Activated T-helper 2 cell treated with anti-CD3 and anti-CD28 coated beads, Interferon-gamma antibody, Interleukin-2, Interleukin-4, amounts not matched to agents 10 μg/mL and 5 μg/mL and 100 μg/mL, durations not matched to agents 14 hours and 24 hours and 36 hours (primary cell): Measurements from ENCODE around the gene TNRC6C. TPM values are rescaled to one million over a fixed set of nuclear protein-coding genes. Genes with fewer than 3 reads are reported as not detected.

Source experiments
- DNase-seq: peaks from one replicate; pipeline ENCODE4 v3.0.0; 2021; ENCODE audit warnings: low spot score
- H3K27ac Mint-ChIP-seq: one replicate; pipeline ENCODE4 v1.8.0; 2021; ENCODE audit warnings: mixed read lengths
- H3K27me3 Mint-ChIP-seq: one replicate; pipeline ENCODE4 v1.8.0; 2021; ENCODE audit warnings: low read depth, mixed read lengths
- H3K36me3 Mint-ChIP-seq: one replicate; pipeline ENCODE4 v1.8.0; 2021; ENCODE audit warnings: low read depth, mixed read lengths
- H3K4me1 Mint-ChIP-seq: one replicate; pipeline ENCODE4 v1.8.0; 2021; ENCODE audit warnings: low read depth, mixed read lengths
- H3K4me3 Mint-ChIP-seq: one replicate; pipeline ENCODE4 v1.8.0; 2021; ENCODE audit warnings: low read depth, mild to moderate bottlenecking, moderate library complexity, mixed read lengths
- H3K9me3 Mint-ChIP-seq: one replicate; pipeline ENCODE4 v1.8.0; 2021; ENCODE audit warnings: mixed read lengths
- intact Hi-C: fragments of 100-400 bp; cut with micrococcal nuclease; formaldehyde crosslinking; loops from one replicate; pipeline ENCODE4 v1.15.1; 2023
- total RNA-seq: library from RNA; stranded (reverse); gene quantifications from 2 replicates; pipeline ENCODE4 v1.2.3, GENCODE V29; 2022

TNRC6C gene
- total RNA-seq, 1 donor from 2014 or later = 18.4 TPM

DNA sequence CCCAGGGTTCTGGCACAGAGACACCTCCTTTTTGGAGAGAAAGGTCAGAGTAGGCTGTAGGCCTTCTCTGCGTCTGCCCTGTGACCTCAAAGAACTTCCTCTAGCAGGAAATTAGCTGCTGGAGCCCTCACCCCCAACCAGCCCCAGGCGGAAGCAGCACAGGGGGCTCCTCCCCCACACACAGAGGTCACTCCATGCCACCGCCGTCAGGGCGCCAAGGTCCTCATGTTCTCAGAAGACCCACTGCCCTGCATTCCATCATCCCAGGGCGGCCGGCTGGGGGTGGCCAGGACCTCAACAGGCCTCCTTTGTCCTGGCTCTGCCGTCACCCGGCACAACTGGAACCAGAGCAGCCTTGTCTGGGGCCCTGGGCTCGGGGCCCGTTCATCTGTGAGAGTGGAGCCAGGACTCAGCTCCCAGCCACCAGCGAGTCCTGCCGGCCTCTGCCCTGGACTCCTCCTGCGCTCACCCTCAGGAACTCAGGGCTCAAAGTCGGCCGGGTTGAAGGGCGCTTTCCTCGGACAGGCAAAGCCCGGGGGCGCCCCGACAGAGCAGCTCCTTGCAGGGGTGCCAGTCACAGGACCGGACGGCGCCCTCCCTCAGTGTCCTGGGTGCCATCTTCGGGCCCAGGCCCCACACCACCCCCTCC lies 168.9 kb downstream of the TNRC6C start:
- Mint-ChIP-seq H3K4me1 (peaks cover 40% of the 10 kb centered on the region), H3K9me3 (no peaks in the 10 kb centered on the region), H3K27ac (peak overlapping the region; percentile 86), H3K4me3 (peak overlapping the region; percentile 88), H3K36me3 (peaks cover 45% of the 10 kb centered on the region), H3K27me3 (no peaks in the 10 kb centered on the region)
- intact Hi-C loops = loop anchor here (1.0 to 10.0 kb wide), 3 partner anchors 14 to 1393 kb away; partner anchors contain the start of genes MFSD11 and SRSF2
- DNase-seq = peak; percentile 72

DNA sequence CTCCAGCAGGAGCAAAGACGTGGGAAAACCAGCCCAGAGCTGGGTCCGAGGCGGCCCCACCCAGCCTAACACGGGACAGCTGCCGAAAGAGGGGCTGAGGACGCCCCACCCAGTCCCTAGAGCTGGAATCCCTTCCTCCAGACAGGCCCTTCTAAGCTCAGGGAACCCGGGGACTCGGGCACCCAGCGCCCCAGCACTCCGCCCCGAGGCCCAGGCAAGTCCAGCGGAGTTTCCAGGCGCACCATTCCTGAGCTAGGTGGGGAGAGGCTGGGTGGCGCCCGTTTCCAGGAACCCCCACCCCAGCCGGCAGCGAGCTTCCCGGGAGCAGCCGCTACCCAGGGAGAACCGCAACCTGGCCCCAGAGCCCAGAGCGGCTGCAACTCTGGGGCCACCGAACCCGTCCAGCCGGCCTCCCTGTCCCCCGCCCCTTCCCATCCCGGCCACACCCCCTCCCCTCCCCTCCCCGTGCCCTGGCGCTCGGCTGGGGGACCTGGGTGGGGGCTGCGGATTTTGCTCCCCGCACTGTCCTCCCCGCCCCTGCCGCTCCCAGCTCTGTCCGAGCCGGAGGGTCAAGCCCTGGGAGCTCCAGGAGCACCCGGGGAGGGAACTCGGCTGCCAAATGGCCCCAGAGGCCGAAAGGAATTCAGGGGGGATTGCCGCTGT lies 169.5 kb downstream of the TNRC6C start:
- peaks cover 45% of the 10 kb centered on the region for H3K36me3 Mint-ChIP-seq
- no peaks in the 10 kb centered on the region for H3K27me3 Mint-ChIP-seq
- no peaks in the 10 kb centered on the region for H3K9me3 Mint-ChIP-seq
- DNase-seq = no peak
- peak overlapping the region; percentile 86 for H3K27ac Mint-ChIP-seq
- intact Hi-C loops = loop anchor here (1.0 to 10.0 kb wide), 3 partner anchors 15 to 1393 kb away; partner anchors contain the start of genes MFSD11 and SRSF2
- H3K4me1 Mint-ChIP-seq = peaks cover 37% of the 10 kb centered on the region
- H3K4me3 Mint-ChIP-seq = peak overlapping the region; percentile 88

DNA sequence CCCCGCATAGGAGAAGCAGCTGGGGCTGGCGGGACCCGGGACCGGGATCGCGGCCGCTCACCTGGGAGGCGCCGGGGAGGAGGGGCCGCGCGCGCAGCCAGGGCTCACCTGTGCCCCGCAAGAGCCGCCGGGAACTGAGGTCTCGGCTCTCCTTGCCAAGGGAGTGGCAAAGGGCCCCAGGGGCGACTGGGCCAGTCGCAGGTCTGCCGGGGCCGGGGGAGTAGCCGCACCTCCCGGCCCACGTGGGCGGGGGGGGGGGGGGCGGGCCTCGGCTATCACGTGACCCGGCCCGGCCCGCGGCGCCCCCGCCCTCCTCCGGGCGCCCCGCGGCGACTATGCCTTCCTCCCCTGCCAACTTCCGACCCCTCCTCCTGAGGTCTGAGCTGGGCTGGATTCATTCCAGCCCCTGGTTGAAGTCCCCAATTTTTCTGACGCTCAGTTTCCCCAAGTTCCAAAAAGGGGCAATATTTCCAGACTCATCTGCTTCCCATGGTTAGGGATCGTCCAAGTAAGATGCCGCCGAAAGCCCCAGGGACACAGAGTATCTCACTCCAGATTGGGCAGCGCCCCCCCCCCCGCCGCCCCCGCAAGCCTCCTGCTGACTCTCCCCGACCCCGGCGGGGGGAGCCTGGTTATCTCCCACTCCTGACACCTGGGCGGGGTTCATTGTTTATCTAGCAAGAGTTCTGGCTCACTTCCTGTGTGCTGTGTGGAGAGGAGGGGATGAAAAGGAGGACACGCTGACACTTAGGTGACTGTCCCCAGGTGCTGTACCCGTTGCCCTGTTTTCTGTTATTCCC lies 170.2 kb downstream of the TNRC6C start, which contains the start of gene TMC6:
Gene TMC6, minus strand, starts transcription at position 205 of the 800 bp plus-strand sequence. CDS start 1,923 bp downstream, outside the sequence.
- H3K27ac Mint-ChIP-seq = peak within 1 kb of the TSS; percentile 98
- peak within 1 kb of the TSS; percentile 91 for H3K4me3 Mint-ChIP-seq
- H3K36me3 Mint-ChIP-seq = peaks cover 45% of the 10 kb centered on the region
- DNase-seq = peak; percentile 68
- H3K4me1 Mint-ChIP-seq = peaks cover 37% of the 10 kb centered on the region
- intact Hi-C loops = loop anchor here (1.0 to 10.0 kb wide), 3 partner anchors 12 to 1394 kb away; partner anchors contain the start of genes MFSD11 and SRSF2
- no peaks in the 10 kb centered on the region for H3K9me3 Mint-ChIP-seq
- no peaks in the 10 kb centered on the region for H3K27me3 Mint-ChIP-seq

DNA sequence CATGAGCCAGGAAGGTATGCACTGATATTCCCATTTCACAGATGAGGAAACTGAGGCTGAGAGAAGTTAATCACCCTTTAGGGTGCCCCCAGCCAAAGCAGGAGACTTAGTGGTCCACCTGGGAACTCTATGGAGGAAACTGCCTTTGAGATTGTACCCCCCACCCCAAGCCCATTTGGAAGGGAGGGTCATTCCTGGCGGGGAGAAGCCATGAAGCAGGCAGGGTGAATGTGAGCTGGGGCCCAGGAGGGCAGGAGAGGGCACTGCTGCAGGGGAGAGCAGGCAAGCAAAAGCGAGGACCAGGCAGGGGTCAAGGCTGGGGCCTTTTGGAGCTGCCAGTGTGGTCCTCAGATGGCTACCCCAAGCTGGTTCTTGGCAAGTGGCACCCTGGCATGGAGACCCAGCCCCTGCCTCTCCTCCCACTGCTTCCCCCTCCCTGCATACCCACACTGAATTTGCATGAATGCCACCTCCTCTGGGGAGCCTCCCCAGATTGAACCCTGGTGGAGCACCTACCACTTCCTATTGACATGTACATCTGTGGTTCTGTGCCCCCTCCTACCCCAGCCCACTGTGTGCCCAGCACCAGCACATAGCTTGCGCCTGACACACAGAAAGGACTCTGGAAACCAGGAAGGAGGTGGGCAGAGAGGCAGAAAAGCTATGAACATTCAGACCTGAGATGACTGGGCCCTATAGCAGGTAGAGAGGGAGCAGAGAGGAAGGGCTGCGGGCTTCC lies 171.0 kb downstream of the TNRC6C start:
- H3K27me3 Mint-ChIP-seq = no peaks in the 10 kb centered on the region
- DNase-seq = no peak
- H3K27ac Mint-ChIP-seq = peak overlapping the region; percentile 98
- peaks cover 45% of the 10 kb centered on the region for H3K36me3 Mint-ChIP-seq
- H3K4me3 Mint-ChIP-seq = peak overlapping the region; percentile 91
- H3K9me3 Mint-ChIP-seq = no peaks in the 10 kb centered on the region
- peaks cover 40% of the 10 kb centered on the region for H3K4me1 Mint-ChIP-seq
- intact Hi-C loops = loop anchor here (1.0 to 10.0 kb wide), 6 partner anchors 8 to 1395 kb away; partner anchors contain the start of genes MFSD11 and SRSF2

DNA sequence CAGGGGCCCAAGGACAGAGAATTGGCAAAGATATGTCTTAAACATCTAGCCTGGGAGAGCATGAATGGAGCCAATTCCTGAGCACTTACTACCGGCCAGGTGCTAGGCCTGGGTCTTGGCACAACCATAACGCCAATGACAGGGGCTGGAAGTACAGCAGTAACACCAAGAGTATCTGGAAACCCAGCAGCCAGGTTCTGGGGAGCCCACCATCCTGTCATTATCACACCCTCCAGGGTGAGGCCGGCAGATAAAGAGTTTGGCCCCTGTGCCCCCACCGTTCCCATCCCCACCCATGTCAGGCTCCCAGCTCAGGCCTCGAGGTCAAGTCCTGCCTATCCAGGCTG lies 171.6 kb downstream of the TNRC6C start:
- no peaks in the 10 kb centered on the region for H3K27me3 Mint-ChIP-seq
- no peak for DNase-seq
- H3K4me1 Mint-ChIP-seq = peaks cover 42% of the 10 kb centered on the region
- H3K4me3 Mint-ChIP-seq = peak overlapping the region; percentile 90
- H3K27ac Mint-ChIP-seq = peak overlapping the region; percentile 98
- H3K9me3 Mint-ChIP-seq = no peaks in the 10 kb centered on the region
- H3K36me3 Mint-ChIP-seq = peaks cover 50% of the 10 kb centered on the region
- intact Hi-C loops = loop anchor here (1.0 to 5.0 kb wide), 3 partner anchors 9 to 227 kb away; no protein-coding TSS in a partner anchor

DNA sequence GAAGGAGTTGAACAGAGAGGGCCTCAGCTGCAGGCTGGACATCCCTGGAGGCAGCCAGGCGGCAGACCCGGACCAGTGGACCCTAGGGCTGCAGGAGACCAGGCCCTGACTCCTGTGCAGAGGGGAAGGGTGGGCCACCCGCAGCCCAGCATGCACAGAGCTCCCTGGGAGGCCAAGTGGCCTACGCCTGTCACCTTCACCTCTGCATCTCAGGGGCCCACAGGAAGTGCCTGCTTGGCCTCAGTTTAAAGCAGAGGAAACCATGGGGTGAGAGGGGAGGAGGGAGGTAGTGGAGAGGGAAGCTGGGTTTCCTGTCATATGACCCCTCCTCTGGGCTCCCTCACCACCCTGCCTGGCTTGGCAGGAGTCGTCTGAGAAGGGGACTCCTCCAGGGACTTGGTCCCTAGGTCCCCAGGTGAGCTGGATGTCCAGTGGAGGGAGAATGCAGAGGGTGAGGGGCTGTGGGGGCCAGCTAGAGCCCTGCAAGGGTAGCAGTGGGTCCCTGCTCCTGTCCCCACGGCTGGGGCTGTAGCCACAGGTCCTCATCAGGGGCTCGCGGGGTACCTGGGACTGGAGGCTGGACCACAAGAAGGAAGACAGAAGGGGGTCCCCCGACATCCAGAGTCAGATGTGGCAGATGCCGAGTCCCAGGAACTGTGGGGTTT lies 172.1 kb downstream of the TNRC6C start, which contains the start of gene TMC8:
Gene TMC8, plus strand, starts transcription at position 335 of the 665 bp plus-strand sequence. CDS start 818 bp downstream, outside the sequence.
- Mint-ChIP-seq H3K36me3 (peaks cover 55% of the 10 kb centered on the region), H3K9me3 (no peaks in the 10 kb centered on the region), H3K27me3 (no peaks in the 10 kb centered on the region), H3K4me3 (peak within 1 kb of the TSS; percentile 90), H3K27ac (peak within 1 kb of the TSS; percentile 98), H3K4me1 (peaks cover 43% of the 10 kb centered on the region)
- intact Hi-C loops = loop anchor here (1.0 to 5.0 kb wide), 3 partner anchors 9 to 227 kb away; no protein-coding TSS in a partner anchor
- peak; percentile 81 for DNase-seq

DNA sequence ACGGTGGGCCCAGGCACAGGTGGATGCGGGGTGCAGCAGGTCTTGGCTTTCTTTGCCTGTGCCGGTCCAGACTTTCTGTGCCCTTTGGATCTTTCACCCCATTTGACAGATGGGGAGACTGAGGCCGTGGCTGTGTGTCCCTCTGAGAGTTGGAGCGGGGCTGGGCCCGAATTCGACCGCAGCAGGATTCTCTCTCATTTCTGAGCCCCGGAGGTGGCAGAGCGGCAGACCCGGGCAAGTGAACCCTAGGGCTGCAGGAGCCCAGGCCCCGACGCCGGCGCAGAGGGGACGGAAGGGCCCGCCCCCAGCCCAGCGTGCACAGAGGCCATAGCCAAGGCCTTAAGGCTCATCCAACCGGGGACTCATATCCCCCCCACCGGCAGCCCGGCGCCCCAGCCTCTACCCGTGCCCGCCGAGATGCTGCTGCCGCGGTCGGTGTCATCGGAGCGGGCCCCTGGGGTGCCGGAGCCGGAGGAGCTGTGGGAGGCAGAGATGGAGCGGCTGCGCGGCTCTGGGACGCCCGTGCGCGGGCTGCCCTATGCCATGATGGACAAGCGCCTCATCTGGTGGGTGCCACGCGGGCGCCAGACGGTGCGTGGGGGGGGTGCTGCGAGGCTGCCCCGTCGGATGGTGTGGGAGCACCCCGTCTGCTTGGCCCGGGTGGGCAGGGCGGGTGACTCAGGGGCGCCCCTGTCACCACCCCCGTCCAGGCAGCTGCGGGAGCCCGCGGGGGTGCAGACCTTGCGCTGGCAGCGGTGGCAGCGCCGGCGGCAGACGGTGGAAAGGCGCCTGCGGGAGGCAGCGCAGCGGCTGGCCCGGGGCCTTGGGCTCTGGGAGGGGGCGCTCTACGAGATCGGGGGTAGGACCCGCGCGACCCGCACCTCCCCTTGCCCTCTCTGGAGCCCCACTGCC lies 172.9 kb downstream of the TNRC6C start:
- H3K4me3 Mint-ChIP-seq = peak overlapping the region; percentile 90
- H3K36me3 Mint-ChIP-seq = peaks cover 56% of the 10 kb centered on the region
- H3K27ac Mint-ChIP-seq = peak overlapping the region; percentile 98
- H3K4me1 Mint-ChIP-seq = peaks cover 46% of the 10 kb centered on the region
- intact Hi-C loops = loop anchor here (5.0 kb wide), 2 partner anchors 46 to 226 kb away; no protein-coding TSS in a partner anchor
- DNase-seq = no peak
- H3K27me3 Mint-ChIP-seq = no peaks in the 10 kb centered on the region
- H3K9me3 Mint-ChIP-seq = no peaks in the 10 kb centered on the region

DNA sequence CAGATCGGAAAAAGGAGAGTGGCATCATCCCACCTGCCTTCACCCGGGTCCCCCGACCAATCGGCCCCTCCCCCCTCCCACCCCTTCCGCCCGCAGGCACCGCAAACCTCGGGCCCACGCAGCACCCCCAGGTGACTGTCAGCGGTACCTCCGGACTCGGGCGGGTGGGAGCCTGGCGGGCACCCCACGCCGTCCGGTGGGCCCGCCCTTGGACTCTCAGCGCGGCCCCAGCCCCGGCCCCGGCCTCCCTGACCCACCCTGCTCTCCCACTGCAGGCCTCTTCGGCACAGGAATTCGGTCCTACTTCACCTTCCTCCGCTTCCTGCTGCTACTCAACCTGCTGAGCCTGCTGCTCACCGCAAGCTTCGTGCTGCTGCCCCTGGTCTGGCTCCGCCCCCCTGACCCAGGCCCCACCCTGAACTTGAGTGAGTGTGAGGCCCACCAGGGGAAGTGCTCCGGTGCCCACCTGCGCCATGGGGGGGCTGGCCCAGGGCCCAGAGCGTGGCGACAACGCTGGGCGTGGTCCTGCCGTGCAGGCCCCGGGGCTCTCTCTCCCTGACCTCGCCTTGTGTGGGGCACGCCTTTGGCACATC lies 173.7 kb downstream of the TNRC6C start:
- H3K27ac Mint-ChIP-seq = peak overlapping the region; percentile 53
- H3K9me3 Mint-ChIP-seq = no peaks in the 10 kb centered on the region
- peaks cover 60% of the 10 kb centered on the region for H3K36me3 Mint-ChIP-seq
- H3K27me3 Mint-ChIP-seq = no peaks in the 10 kb centered on the region
- peak overlapping the region; percentile 75 for H3K4me3 Mint-ChIP-seq
- H3K4me1 Mint-ChIP-seq = peaks cover 52% of the 10 kb centered on the region
- intact Hi-C loops = loop anchor here (5.0 kb wide), 2 partner anchors 45 to 225 kb away; no protein-coding TSS in a partner anchor
- DNase-seq = peak; percentile 71

DNA sequence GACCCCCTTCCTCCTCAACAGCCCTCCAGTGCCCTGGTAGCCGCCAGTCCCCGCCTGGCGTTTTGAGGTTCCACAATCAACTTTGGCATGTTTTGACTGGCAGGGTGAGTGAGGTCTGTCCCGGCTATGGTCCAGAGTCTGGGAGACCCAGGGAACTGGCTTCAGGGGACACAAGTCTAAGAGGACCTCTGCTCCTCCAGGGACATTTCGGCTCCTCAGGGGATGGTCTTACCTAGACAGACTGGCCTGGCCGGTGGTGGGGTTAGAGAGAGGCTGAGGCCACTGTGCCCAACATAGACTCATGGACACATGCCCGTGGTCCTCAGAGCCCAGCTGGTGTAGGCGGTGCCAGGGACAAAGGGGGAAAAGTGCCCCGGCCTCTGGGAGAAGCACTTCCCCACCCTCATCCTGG lies 174.3 kb downstream of the TNRC6C start:
- Mint-ChIP-seq H3K4me1 (peaks cover 57% of the 10 kb centered on the region), H3K9me3 (no peaks in the 10 kb centered on the region), H3K4me3 (peak overlapping the region; percentile 75), H3K36me3 (peaks cover 63% of the 10 kb centered on the region), H3K27me3 (no peaks in the 10 kb centered on the region), H3K27ac (peak overlapping the region; percentile 52)
- intact Hi-C loops = loop anchor here (5.0 kb wide), 2 partner anchors 45 to 225 kb away; no protein-coding TSS in a partner anchor
- no peak for DNase-seq

DNA sequence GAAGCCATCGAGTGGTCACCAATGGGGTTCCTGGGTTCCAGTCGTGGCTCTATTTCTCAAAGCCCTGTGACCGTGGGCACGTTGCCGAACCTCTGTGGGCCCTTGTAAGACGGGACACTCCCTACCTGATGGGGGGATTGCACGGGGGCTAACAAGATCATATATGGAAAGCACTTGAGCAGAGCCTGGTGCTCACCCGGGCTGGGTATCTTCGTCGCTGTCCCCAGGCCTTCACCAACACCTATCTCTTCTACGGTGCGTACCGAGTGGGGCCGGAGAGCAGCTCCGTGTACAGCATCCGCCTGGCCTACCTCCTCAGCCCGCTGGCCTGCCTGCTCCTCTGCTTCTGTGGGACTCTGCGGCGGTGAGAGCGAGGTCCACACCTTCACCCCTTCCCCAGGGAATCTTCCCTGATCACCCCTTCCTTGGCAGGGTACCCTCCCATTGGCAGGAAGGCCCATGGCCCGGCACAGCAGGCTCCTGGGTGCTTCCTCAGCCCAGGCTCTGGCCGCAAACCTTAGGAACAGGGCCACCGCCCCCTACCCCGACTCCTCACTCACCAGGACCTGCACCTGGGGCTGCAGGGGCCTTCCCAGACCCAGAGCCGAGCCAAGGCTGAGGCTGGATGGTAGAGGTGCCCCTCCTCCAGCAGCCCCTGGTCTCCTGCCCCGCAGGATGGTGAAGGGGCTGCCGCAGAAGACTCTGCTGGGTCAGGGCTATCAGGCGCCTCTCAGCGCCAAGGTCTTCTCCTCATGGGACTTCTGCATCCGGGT lies 174.9 kb downstream of the TNRC6C start:
- intact Hi-C loops = loop anchor here (5.0 kb wide), 2 partner anchors 44 to 224 kb away; no protein-coding TSS in a partner anchor
- Mint-ChIP-seq H3K36me3 (peaks cover 63% of the 10 kb centered on the region), H3K27me3 (no peaks in the 10 kb centered on the region), H3K27ac (peak overlapping the region; percentile 54), H3K9me3 (no peaks in the 10 kb centered on the region), H3K4me1 (peaks cover 57% of the 10 kb centered on the region), H3K4me3 (peak overlapping the region; percentile 75)
- no peak for DNase-seq
